ENCODE measurements around the gene HELLS.
"Not testable (repeated sequence)": the region's sequence is repeated elsewhere in the genome, so short reads cannot be mapped to it uniquely, and the experiment has no call there.

Gene HELLS

GRCh38 chr10:94545391-94546048 is at the start of gene HELLS:
Gene HELLS (plus strand): TSS chr10:94545788. CDS start chr10:94545922, 134 bp downstream.
- H3K9ac ChIP-seq (ENCODE audit: low read length in 5 of 5): peak within 1 kb of the TSS; percentile 70 to 85 (median 84)
- H3K4me3 ChIP-seq (ENCODE audit: low read depth in 1 of 5, low read length in 5 of 5): peak within 1 kb of the TSS; percentile 68 to 97 (median 89)
- peaks cover 0 to 2% (median 0%) of the 10 kb centered on the region in 5 donors for H3K27me3 ChIP-seq (ENCODE audit: control insufficient read depth in 5 of 5, insufficient read depth in 4 of 5, low read length in 5 of 5)
- H3K36me3 ChIP-seq (ENCODE audit: control insufficient read depth in 5 of 5, insufficient read depth in 5 of 5, low read length in 5 of 5): no peaks in the 10 kb centered on the region
- H3K4me1 ChIP-seq (ENCODE audit: control insufficient read depth in 5 of 5, insufficient read depth in 5 of 5, low read length in 5 of 5): peaks cover 2 to 24% (median 17%) of the 10 kb centered on the region in 5 donors
- H3K9me3 ChIP-seq (ENCODE audit: control insufficient read depth in 5 of 5, low read length in 5 of 5): no peaks in the 10 kb centered on the region
- H3K27ac ChIP-seq (ENCODE audit: low read depth, low read length): no peak within 1 kb of the TSS

DNA sequence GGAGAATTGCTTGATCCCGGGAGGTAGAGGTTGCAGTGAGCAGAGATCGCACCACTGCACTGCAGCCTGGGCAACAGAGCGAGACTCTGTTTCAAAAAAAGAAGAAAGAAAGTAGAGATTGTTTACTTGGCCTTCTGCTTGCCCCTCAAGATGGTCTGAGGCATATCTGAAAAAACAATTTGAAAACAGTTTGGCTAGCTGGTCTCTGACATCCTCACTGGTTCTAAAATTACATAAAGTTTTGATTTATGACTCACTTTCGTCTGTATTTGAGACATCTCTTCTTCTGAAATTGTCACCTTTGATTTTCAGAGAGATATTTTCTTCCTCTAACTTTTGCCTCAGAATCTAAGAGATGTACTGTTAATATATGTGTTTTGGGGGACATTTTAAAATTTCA is 49.6 kb upstream of the HELLS start:
- no peak overlapping the region for H3K27ac ChIP-seq (ENCODE audit: low read depth, low read length)
- H3K9me3 ChIP-seq (ENCODE audit: control insufficient read depth in 5 of 5, low read length in 5 of 5): no peaks in the 10 kb centered on the region
- no peaks in the 10 kb centered on the region for H3K27me3 ChIP-seq (ENCODE audit: control insufficient read depth in 5 of 5, insufficient read depth in 4 of 5, low read length in 5 of 5)

DNA sequence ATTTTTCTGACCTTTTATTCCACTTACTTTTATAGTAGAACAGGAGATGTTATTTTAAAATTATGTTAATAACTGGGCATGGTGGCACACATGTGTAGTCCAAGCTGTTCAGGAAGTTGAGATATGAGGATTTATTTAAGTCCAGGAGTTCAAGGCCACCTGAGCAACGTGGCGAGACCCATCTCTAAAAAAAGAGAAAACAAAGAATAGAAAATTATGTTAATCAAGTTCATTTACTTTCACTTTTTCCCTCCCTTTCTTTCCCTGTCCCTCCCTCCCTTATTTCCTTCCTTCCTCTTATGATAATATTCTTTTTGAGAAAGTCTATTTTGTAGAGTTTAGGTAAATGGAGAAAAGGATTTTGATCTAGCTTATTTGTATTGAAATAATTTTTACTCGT is 48.9 kb upstream of the HELLS start:
- Histone ChIP-seq H3K27ac (ENCODE audit: low read depth, low read length) (no peak overlapping the region), H3K9ac (ENCODE audit: low read length in 5 of 5) (no peak overlapping the region), H3K9me3 (ENCODE audit: control insufficient read depth in 5 of 5, low read length in 5 of 5) (no peaks in the 10 kb centered on the region), H3K4me1 (ENCODE audit: control insufficient read depth in 5 of 5, insufficient read depth in 5 of 5, low read length in 5 of 5) (no peaks in the 10 kb centered on the region), H3K36me3 (ENCODE audit: control insufficient read depth in 5 of 5, insufficient read depth in 5 of 5, low read length in 5 of 5) (peaks cover 0 to 4% (median 0%) of the 10 kb centered on the region in 5 donors), H3K4me3 (ENCODE audit: low read depth in 1 of 5, low read length in 5 of 5) (no peak overlapping the region), H3K27me3 (ENCODE audit: control insufficient read depth in 5 of 5, insufficient read depth in 4 of 5, low read length in 5 of 5) (no peaks in the 10 kb centered on the region)

More for the DNA sequence above, 49.6 kb upstream of the HELLS start:
- H3K4me3 ChIP-seq (ENCODE audit: low read depth in 1 of 5, low read length in 5 of 5): no peak overlapping the region
- H3K4me1 ChIP-seq (ENCODE audit: control insufficient read depth in 5 of 5, insufficient read depth in 5 of 5, low read length in 5 of 5): peaks cover 0 to under 1% (median 0%) of the 10 kb centered on the region in 5 donors
- H3K9ac ChIP-seq (ENCODE audit: low read length in 5 of 5): no peak overlapping the region
- H3K36me3 ChIP-seq (ENCODE audit: control insufficient read depth in 5 of 5, insufficient read depth in 5 of 5, low read length in 5 of 5): peaks cover 0 to 4% (median 0%) of the 10 kb centered on the region in 5 donors

DNA sequence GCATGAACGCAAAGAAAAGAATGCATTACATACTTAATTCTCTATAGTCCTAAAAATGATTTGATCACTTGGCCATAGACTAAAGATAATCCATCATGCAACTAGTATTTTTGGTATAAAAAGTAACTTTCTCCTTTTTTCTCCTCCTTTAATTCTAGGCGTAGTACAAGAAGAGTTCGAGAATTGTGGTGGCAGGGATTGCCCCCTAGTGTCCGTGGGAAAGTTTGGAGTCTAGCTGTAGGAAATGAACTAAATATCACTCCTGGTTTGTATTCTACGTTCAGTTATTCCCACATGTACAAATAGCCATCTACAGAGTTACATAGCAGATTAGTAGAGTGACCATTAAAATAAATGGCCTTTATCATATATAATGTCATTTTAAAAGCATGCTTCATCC is 45.5 kb upstream of the HELLS start:
- Histone ChIP-seq H3K9ac (ENCODE audit: low read length in 5 of 5) (no peak overlapping the region), H3K27me3 (ENCODE audit: control insufficient read depth in 5 of 5, insufficient read depth in 4 of 5, low read length in 5 of 5) (no peaks in the 10 kb centered on the region), H3K27ac (ENCODE audit: low read depth, low read length) (no peak overlapping the region), H3K4me3 (ENCODE audit: low read depth in 1 of 5, low read length in 5 of 5) (no peak overlapping the region), H3K4me1 (ENCODE audit: control insufficient read depth in 5 of 5, insufficient read depth in 5 of 5, low read length in 5 of 5) (no peaks in the 10 kb centered on the region), H3K9me3 (ENCODE audit: control insufficient read depth in 5 of 5, low read length in 5 of 5) (no peaks in the 10 kb centered on the region), H3K36me3 (ENCODE audit: control insufficient read depth in 5 of 5, insufficient read depth in 5 of 5, low read length in 5 of 5) (peaks cover 0 to 8% (median 3%) of the 10 kb centered on the region in 5 donors)

DNA sequence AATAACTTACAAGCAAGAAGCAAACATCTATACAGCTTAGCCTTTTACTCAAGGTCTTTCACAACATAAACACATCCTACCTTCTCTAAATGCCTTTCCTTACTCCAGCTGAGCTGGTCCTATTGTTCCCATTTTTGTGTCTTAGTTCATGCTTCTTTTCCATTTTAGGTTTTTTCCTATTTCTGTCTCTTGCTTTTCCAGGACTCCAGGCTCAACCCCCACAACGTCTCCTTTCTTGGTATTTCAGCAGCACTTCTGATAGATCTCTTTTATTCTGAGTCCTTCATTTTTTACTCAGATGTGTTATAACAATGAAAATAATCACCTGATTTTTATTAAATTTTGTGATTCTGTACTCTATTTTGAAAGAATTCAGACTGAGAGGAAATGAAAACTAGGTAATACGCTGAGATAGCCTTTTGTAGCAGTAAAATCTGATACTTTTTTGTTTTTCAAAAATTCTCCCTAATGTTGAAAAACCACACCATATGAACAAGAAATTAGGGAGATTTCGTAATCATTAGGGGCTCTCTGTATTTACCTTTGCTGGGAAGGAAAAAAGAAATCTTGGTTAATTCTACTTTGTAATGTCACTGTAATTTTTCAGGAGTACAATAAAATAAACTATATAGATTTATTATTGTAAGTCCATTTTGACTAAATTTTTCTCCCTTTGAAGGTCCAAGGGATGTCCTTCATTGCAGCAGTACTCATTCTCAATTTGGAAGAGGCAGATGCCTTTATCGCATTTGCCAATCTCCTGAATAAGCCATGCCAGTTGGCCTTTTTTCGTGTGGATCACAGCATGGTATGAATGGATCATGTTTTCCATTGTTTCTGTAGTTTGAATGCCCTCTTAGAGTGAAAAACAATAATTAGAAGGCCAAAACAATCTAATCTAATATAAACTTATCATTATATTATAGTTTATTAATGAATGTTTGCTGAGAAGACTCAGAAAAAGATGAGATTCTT is 24.0 kb upstream of the HELLS start:
- no peaks in the 10 kb centered on the region for H3K27me3 ChIP-seq (ENCODE audit: control insufficient read depth in 5 of 5, insufficient read depth in 4 of 5, low read length in 5 of 5)
- no peak overlapping the region for H3K9ac ChIP-seq (ENCODE audit: low read length in 5 of 5)
- no peaks in the 10 kb centered on the region for H3K4me1 ChIP-seq (ENCODE audit: control insufficient read depth in 5 of 5, insufficient read depth in 5 of 5, low read length in 5 of 5)
- no peak overlapping the region for H3K4me3 ChIP-seq (ENCODE audit: low read depth in 1 of 5, low read length in 5 of 5)
- H3K27ac ChIP-seq (ENCODE audit: low read depth, low read length): no peak overlapping the region
- peaks cover 5 to 33% (median 11%) of the 10 kb centered on the region in 5 donors for H3K36me3 ChIP-seq (ENCODE audit: control insufficient read depth in 5 of 5, insufficient read depth in 5 of 5, low read length in 5 of 5)
- no peaks in the 10 kb centered on the region for H3K9me3 ChIP-seq (ENCODE audit: control insufficient read depth in 5 of 5, low read length in 5 of 5)

DNA sequence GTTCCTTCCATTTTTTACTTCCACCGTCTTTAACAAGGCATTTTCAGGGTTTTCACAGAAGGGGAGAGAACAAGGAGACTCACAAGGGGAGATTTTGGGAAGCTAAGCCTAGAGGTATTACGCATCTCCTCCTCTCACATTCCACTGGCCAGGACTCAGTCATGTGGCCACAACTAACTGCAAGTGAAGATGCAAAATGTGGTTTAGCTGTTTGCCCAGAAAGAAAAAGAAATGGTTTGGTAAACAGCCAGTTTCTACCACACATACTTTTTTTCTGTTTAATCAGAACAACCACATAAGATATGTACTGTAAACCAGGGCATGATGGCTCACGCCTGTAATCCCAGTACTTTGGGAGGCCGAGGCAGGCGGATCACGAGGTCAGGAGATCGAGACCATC is 21.4 kb upstream of the HELLS start:
- H3K4me3 ChIP-seq (ENCODE audit: low read depth in 1 of 5, low read length in 5 of 5): no peak overlapping the region
- peaks cover 5 to 29% (median 12%) of the 10 kb centered on the region in 5 donors for H3K36me3 ChIP-seq (ENCODE audit: control insufficient read depth in 5 of 5, insufficient read depth in 5 of 5, low read length in 5 of 5)
- H3K27me3 ChIP-seq (ENCODE audit: control insufficient read depth in 5 of 5, insufficient read depth in 4 of 5, low read length in 5 of 5): no peaks in the 10 kb centered on the region
- H3K27ac ChIP-seq (ENCODE audit: low read depth, low read length): no peak overlapping the region
- no peaks in the 10 kb centered on the region for H3K4me1 ChIP-seq (ENCODE audit: control insufficient read depth in 5 of 5, insufficient read depth in 5 of 5, low read length in 5 of 5)
- H3K9ac ChIP-seq (ENCODE audit: low read length in 5 of 5): no peak overlapping the region
- no peaks in the 10 kb centered on the region for H3K9me3 ChIP-seq (ENCODE audit: control insufficient read depth in 5 of 5, low read length in 5 of 5)

DNA sequence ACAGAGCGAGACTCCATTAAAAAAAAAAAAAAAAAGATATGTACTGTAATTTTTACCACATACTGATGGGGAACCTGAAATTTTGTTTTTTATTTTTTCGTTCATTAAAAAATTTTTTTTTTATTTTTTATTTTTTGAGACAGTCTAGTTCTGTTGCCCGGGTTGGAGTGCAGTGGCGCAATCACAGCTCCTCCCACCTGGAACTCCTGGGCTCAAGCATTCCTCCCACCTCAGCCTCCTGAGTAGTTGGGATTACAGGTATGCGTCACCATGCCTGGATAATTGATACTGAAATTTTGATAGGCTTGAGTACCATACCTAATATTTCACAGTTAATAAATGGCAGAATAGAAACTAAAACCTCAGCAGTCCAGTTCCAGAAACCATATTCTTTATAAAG is 20.9 kb upstream of the HELLS start:
- Histone ChIP-seq H3K4me3 (ENCODE audit: low read depth in 1 of 5, low read length in 5 of 5) (no peak overlapping the region), H3K27me3 (ENCODE audit: control insufficient read depth in 5 of 5, insufficient read depth in 4 of 5, low read length in 5 of 5) (no peaks in the 10 kb centered on the region), H3K4me1 (ENCODE audit: control insufficient read depth in 5 of 5, insufficient read depth in 5 of 5, low read length in 5 of 5) (no peaks in the 10 kb centered on the region), H3K36me3 (ENCODE audit: control insufficient read depth in 5 of 5, insufficient read depth in 5 of 5, low read length in 5 of 5) (peaks cover 5 to 25% (median 9%) of the 10 kb centered on the region in 5 donors), H3K9me3 (ENCODE audit: control insufficient read depth in 5 of 5, low read length in 5 of 5) (no peaks in the 10 kb centered on the region), H3K27ac (ENCODE audit: low read depth, low read length) (no peak overlapping the region), H3K9ac (ENCODE audit: low read length in 5 of 5) (no peak overlapping the region)

DNA sequence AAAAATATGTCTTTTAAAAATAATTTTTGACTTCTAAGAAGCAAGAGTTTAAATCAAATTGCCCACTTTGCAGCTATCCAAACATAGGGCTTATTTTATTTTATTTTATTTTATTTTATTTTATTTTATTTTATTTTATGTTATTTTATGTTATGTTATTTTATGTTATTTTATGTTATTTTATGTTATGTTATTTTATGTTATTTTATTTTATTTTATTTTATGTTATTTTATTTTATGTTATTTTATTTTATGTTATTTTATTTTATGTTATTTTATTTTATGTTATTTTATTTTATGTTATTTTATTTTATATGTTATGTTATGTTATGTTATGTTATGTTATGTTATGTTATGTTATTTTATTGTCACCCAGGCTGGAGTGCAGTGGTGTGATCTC is 14.0 kb upstream of the HELLS start:
- peaks cover 13 to 34% (median 22%) of the 10 kb centered on the region in 5 donors for H3K36me3 ChIP-seq (ENCODE audit: control insufficient read depth in 5 of 5, insufficient read depth in 5 of 5, low read length in 5 of 5)
- H3K4me1 ChIP-seq (ENCODE audit: control insufficient read depth in 5 of 5, insufficient read depth in 5 of 5, low read length in 5 of 5); H3K4me3 ChIP-seq (ENCODE audit: low read depth in 1 of 5, low read length in 5 of 5); H3K9ac ChIP-seq (ENCODE audit: low read length in 5 of 5); H3K27ac ChIP-seq (ENCODE audit: low read depth, low read length); H3K9me3 ChIP-seq (ENCODE audit: control insufficient read depth in 5 of 5, low read length in 5 of 5); H3K27me3 ChIP-seq (ENCODE audit: control insufficient read depth in 5 of 5, insufficient read depth in 4 of 5, low read length in 5 of 5): not testable (repeated sequence)

GRCh38 chr10:94533027-94533426 is 12.6 kb upstream of the HELLS start:
- Histone ChIP-seq H3K4me1 (ENCODE audit: control insufficient read depth in 5 of 5, insufficient read depth in 5 of 5, low read length in 5 of 5) (no peaks in the 10 kb centered on the region), H3K36me3 (ENCODE audit: control insufficient read depth in 5 of 5, insufficient read depth in 5 of 5, low read length in 5 of 5) (peaks cover 13 to 36% (median 20%) of the 10 kb centered on the region in 5 donors), H3K4me3 (ENCODE audit: low read depth in 1 of 5, low read length in 5 of 5) (no peak overlapping the region), H3K27ac (ENCODE audit: low read depth, low read length) (no peak overlapping the region), H3K9me3 (ENCODE audit: control insufficient read depth in 5 of 5, low read length in 5 of 5) (no peaks in the 10 kb centered on the region), H3K27me3 (ENCODE audit: control insufficient read depth in 5 of 5, insufficient read depth in 4 of 5, low read length in 5 of 5) (no peaks in the 10 kb centered on the region), H3K9ac (ENCODE audit: low read length in 5 of 5) (no peak overlapping the region)

DNA sequence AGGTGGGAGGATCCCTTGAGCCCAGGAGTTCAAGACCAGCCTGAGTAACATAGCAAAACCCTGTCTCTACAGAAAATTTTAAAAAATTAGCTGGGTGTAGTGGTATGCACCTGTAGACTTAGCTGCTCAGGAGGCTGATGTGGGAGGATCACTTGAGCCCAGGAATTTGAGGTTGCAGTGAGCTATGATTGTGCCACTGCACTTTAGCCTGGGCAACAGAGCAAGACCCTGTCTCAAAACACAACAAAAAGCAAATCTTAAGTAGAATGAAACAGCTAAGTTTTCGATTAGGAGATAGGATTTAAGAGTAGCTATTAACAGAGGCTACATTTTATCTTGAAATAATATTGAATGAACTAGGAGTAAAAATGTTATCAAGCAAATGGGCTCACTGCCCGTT is 3.3 kb upstream of the HELLS start:
- H3K27ac ChIP-seq (ENCODE audit: low read depth, low read length); H3K27me3 ChIP-seq (ENCODE audit: control insufficient read depth in 5 of 5, insufficient read depth in 4 of 5, low read length in 5 of 5); H3K36me3 ChIP-seq (ENCODE audit: control insufficient read depth in 5 of 5, insufficient read depth in 5 of 5, low read length in 5 of 5); H3K4me3 ChIP-seq (ENCODE audit: low read depth in 1 of 5, low read length in 5 of 5); H3K9ac ChIP-seq (ENCODE audit: low read length in 5 of 5); H3K9me3 ChIP-seq (ENCODE audit: control insufficient read depth in 5 of 5, low read length in 5 of 5): not testable (repeated sequence)
- peaks cover 2 to 24% (median 17%) of the 10 kb centered on the region in 5 donors for H3K4me1 ChIP-seq (ENCODE audit: control insufficient read depth in 5 of 5, insufficient read depth in 5 of 5, low read length in 5 of 5)

Measured in subcutaneous abdominal adipose tissue (tissue), 5 donors.